Left lung (tissue), 10 donors: Measurements from ENCODE around the gene ATP12A. TPM values are rescaled to one million over a fixed set of nuclear protein-coding genes. Genes with fewer than 3 reads are reported as not detected.

Experiments
- ATAC-seq: fragments of 200-7000 bp; cut with Tn5 transposase; one replicate; pipeline ENCODE4 v1.9.1; 2020; ENCODE audit warnings: moderate library complexity
- DNase-seq, 4 donors: peaks; one replicate each; pipeline ENCODE4 v3.0.0-alpha.2; 2013 to 2020
- H3K27ac ChIP-seq, 2 donors: fragments of 200-600 bp; sonication (generic) in 1 of 2; one replicate each; pipeline versions ENCODE4 v1.5.0 to v1.8.0; 2020 to 2021
- H3K27me3 ChIP-seq, 2 donors: fragments of 200-600 bp; sonication (generic) in 1 of 2; one replicate each; pipeline versions ENCODE4 v1.5.0 to v1.8.0; 2020 to 2021
- H3K36me3 ChIP-seq, 2 donors: fragments of 200-600 bp; sonication (generic) in 1 of 2; one replicate each; pipeline versions ENCODE4 v1.5.0 to v1.8.0; 2020 to 2021
- H3K4me1 ChIP-seq, 2 donors: fragments of 200-600 bp; one replicate each; pipeline ENCODE4 v1.8.0; 2021
- H3K4me3 ChIP-seq, 2 donors: fragments of 200-600 bp; sonication (generic) in 1 of 2; one replicate each; pipeline versions ENCODE4 v1.5.0 to v1.8.0; 2020 to 2021; ENCODE audit warnings: mild to moderate bottlenecking in 1 of 2
- H3K9me3 ChIP-seq, 2 donors: fragments of 200-600 bp; sonication (generic) in 1 of 2; one replicate each; pipeline versions ENCODE4 v1.5.0 to v1.8.0; 2020 to 2021
- intact Hi-C, 2 donors: fragments of 100-400 bp; cut with DNase I; formaldehyde crosslinking; loops; one replicate each; pipeline versions ENCODE4 v1.11.2 to v1.14.2; 2022
- polyA plus RNA-seq, 6 donors: library from polyadenylated mRNA; unstranded; fragments of 120-200 nt; gene quantifications; one replicate each; pipeline ENCODE4 v1.2.1, GENCODE V29; 2013; ENCODE audit not compliant: insufficient read length in 6 of 6
- total RNA-seq, 2 donors: library from RNA; stranded (reverse); fragmentation: NEBNext Ultra II Directional; extraction: Animal tissue kit (Norgen Biotek cat#: 25700); gene quantifications; one replicate each; pipeline ENCODE4 v1.2.1, GENCODE V29; 2021
- TF ChIP-seq, protein P1 (sequence below), 2 donors: fragments of 200-600 bp; sonication (generic) in 1 of 2; IDR thresholded peaks; one replicate each; pipeline versions ENCODE4 v1.5.0 to v1.8.0; 2021; ENCODE audit warnings: antibody characterized with exemption in 2 of 2
- donor health status: DM: no; HTN: yes; CAD: no.
- donor health status: DM: no; HTN: no; CAD: no.

ATP12A gene
- total and polyA plus RNA-seq, 8 donors, result 0.08 to 2.0 (median 0.10) TPM; not detected in 3

GRCh38 chr13:24699541-24699940 lies 19.3 kb downstream of the ATP12A start:
- Histone ChIP-seq H3K4me1 (no peaks in the 10 kb centered on the region), H3K9me3 (no peaks in the 10 kb centered on the region), H3K27me3 (no peaks in the 10 kb centered on the region), H3K27ac (no peak overlapping the region), H3K4me3 (no peak overlapping the region), H3K36me3 (no peaks in the 10 kb centered on the region)
- TF ChIP-seq, protein P1, sequence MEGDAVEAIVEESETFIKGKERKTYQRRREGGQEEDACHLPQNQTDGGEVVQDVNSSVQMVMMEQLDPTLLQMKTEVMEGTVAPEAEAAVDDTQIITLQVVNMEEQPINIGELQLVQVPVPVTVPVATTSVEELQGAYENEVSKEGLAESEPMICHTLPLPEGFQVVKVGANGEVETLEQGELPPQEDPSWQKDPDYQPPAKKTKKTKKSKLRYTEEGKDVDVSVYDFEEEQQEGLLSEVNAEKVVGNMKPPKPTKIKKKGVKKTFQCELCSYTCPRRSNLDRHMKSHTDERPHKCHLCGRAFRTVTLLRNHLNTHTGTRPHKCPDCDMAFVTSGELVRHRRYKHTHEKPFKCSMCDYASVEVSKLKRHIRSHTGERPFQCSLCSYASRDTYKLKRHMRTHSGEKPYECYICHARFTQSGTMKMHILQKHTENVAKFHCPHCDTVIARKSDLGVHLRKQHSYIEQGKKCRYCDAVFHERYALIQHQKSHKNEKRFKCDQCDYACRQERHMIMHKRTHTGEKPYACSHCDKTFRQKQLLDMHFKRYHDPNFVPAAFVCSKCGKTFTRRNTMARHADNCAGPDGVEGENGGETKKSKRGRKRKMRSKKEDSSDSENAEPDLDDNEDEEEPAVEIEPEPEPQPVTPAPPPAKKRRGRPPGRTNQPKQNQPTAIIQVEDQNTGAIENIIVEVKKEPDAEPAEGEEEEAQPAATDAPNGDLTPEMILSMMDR (IDR thresholded peaks at IDR 0.05), result no peak
- ATAC-seq, result no peak
- intact Hi-C loops, result no loop called here
- no peak for DNase-seq

DNA sequence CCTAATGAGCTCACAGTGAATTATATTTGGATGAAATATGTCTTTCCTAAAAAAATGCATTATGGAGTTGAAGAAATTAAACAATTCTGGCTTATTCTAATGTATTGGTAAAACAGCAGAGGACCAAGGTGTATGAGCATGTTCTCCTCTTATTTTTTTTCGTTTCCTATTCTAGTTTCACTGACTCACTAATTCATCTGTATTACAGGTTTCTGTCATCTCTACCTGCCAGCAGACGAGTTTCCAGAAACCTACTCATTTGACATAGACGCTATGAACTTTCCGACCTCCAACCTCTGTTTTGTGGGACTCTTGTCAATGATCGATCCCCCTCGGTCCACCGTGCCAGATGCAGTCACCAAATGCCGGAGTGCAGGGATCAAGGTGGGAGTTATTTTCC lies 20.3 kb downstream of the ATP12A start:
- Histone ChIP-seq H3K4me3 (no peak overlapping the region), H3K27me3 (no peaks in the 10 kb centered on the region), H3K36me3 (no peaks in the 10 kb centered on the region), H3K27ac (no peak overlapping the region), H3K4me1 (no peaks in the 10 kb centered on the region), H3K9me3 (no peaks in the 10 kb centered on the region)
- ATAC-seq (no peak), DNase-seq (no peak)
- intact Hi-C loops, result no loop called here
- TF ChIP-seq, protein P1 (IDR thresholded peaks at IDR 0.05), result no peak

GRCh38 chr13:24706886-24707585 lies 26.8 kb downstream of the ATP12A start:
- Histone ChIP-seq H3K4me1 (no peaks in the 10 kb centered on the region), H3K36me3 (no peaks in the 10 kb centered on the region), H3K9me3 (no peaks in the 10 kb centered on the region), H3K27ac (no peak overlapping the region), H3K27me3 (no peaks in the 10 kb centered on the region), H3K4me3 (no peak overlapping the region)
- ATAC-seq (no peak), DNase-seq (no peak)
- TF ChIP-seq, protein P1 (IDR thresholded peaks at IDR 0.05), result no peak
- intact Hi-C loops, result no loop called here

- intact Hi-C loops, result no loop called here
- Histone ChIP-seq H3K9me3 (no peaks in the 10 kb centered on the region), H3K27ac (no peak overlapping the region), H3K4me1 (no peaks in the 10 kb centered on the region), H3K36me3 (no peaks in the 10 kb centered on the region), H3K27me3 (no peaks in the 10 kb centered on the region), H3K4me3 (no peak overlapping the region)
- no peak for DNase-seq
- TF ChIP-seq, protein P1 (IDR thresholded peaks at IDR 0.05), result no peak
- no peak for ATAC-seq
Observed at GRCh38 chr13:24709186-24709913, 29.1 kb downstream of the ATP12A start.

- no peaks in the 10 kb centered on the region for H3K27me3 ChIP-seq
- H3K4me1 ChIP-seq, result no peaks in the 10 kb centered on the region
- DNase-seq (no peak), ATAC-seq (peak; percentile 59)
- TF ChIP-seq, protein P1 (IDR thresholded peaks at IDR 0.05), result no peak
- intact Hi-C loops, result no loop called here
- no peaks in the 10 kb centered on the region for H3K9me3 ChIP-seq
- no peak overlapping the region for H3K4me3 ChIP-seq
- H3K27ac ChIP-seq, result no peak overlapping the region
- H3K36me3 ChIP-seq, result no peaks in the 10 kb centered on the region
Observed at GRCh38 chr13:24713022-24713421, 32.8 kb downstream of the ATP12A start.
